Chondrocyte (in vitro differentiated cells): ENCODE results near the gene USP36. TPM values are rescaled to one million over a fixed set of nuclear protein-coding genes. Genes with fewer than 3 reads are reported as not detected.
"Not testable (repeated sequence)": the region's sequence is repeated elsewhere in the genome, so short reads cannot be mapped to it uniquely, and the experiment has no call there.

Experiments
- DNase-seq: peaks from one replicate; pipeline ENCODE4 v3.0.0; 2021; ENCODE audit warnings: mixed read lengths, low spot score
- H3K27ac Mint-ChIP-seq: one replicate; pipeline ENCODE4 v1.8.0; 2021; ENCODE audit warnings: mild to moderate bottlenecking, moderate library complexity, mixed read lengths; ENCODE audit not compliant: unreplicated experiment
- H3K27me3 Mint-ChIP-seq: 2 replicates; pipeline ENCODE4 v1.8.0; 2021; ENCODE audit warnings: low read depth, mixed read lengths
- H3K36me3 Mint-ChIP-seq: 2 replicates; pipeline ENCODE4 v1.8.0; 2021; ENCODE audit warnings: low read depth, mixed read lengths
- H3K4me1 Mint-ChIP-seq: 2 replicates; pipeline ENCODE4 v1.8.0; 2021; ENCODE audit warnings: low read depth, mild to moderate bottlenecking, mixed read lengths
- H3K4me3 Mint-ChIP-seq: one replicate; pipeline ENCODE4 v1.8.0; 2021; ENCODE audit warnings: mild to moderate bottlenecking, moderate library complexity, mixed read lengths; ENCODE audit not compliant: unreplicated experiment
- H3K9me3 Mint-ChIP-seq: 2 replicates; pipeline ENCODE4 v1.8.0; 2021; ENCODE audit warnings: low read depth, mixed read lengths
- total RNA-seq: library from RNA; stranded (reverse); gene quantifications from 3 replicates; pipeline ENCODE4 v1.2.1, GENCODE V29; 2021
- TF ChIP-seq, protein P1 (sequence below): fragments of 200-600 bp; sonication (generic); IDR thresholded peaks from 2 replicates; pipeline ENCODE4 v1.5.0; 2021; ENCODE audit warnings: antibody characterized with exemption, mild to moderate bottlenecking, moderate library complexity

USP36 gene
- total RNA-seq, 1 donor from 2014 or later: 45.1 TPM

GRCh38 chr17:78759203-78759968 lies 81.2 kb downstream of the USP36 start:
- Mint-ChIP-seq H3K27me3 (no peaks in the 10 kb centered on the region), H3K9me3 (no peaks in the 10 kb centered on the region), H3K27ac (peak overlapping the region; percentile 8), H3K4me3 (no peak overlapping the region), H3K36me3 (no peaks in the 10 kb centered on the region), H3K4me1 (peaks cover 56% of the 10 kb centered on the region)
- TF ChIP-seq, protein P1, sequence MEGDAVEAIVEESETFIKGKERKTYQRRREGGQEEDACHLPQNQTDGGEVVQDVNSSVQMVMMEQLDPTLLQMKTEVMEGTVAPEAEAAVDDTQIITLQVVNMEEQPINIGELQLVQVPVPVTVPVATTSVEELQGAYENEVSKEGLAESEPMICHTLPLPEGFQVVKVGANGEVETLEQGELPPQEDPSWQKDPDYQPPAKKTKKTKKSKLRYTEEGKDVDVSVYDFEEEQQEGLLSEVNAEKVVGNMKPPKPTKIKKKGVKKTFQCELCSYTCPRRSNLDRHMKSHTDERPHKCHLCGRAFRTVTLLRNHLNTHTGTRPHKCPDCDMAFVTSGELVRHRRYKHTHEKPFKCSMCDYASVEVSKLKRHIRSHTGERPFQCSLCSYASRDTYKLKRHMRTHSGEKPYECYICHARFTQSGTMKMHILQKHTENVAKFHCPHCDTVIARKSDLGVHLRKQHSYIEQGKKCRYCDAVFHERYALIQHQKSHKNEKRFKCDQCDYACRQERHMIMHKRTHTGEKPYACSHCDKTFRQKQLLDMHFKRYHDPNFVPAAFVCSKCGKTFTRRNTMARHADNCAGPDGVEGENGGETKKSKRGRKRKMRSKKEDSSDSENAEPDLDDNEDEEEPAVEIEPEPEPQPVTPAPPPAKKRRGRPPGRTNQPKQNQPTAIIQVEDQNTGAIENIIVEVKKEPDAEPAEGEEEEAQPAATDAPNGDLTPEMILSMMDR: no peak
- DNase-seq: no peak

GRCh38 chr17:78753316-78754250 lies 87.0 kb downstream of the USP36 start:
- Mint-ChIP-seq H3K36me3 (no peaks in the 10 kb centered on the region), H3K4me1 (peaks cover 36% of the 10 kb centered on the region), H3K9me3 (no peaks in the 10 kb centered on the region), H3K27me3 (no peaks in the 10 kb centered on the region), H3K27ac (no peak overlapping the region), H3K4me3 (no peak overlapping the region)
- DNase-seq: no peak
- TF ChIP-seq, protein P1: no peak

- H3K27me3 Mint-ChIP-seq: no peaks in the 10 kb centered on the region
- no peak for DNase-seq
- H3K4me1 Mint-ChIP-seq: peaks cover 40% of the 10 kb centered on the region
- H3K27ac Mint-ChIP-seq: peak overlapping the region; percentile 22
- H3K9me3 Mint-ChIP-seq: no peaks in the 10 kb centered on the region
- H3K4me3 Mint-ChIP-seq: no peak overlapping the region
- TF ChIP-seq, protein P1: no peak
- no peaks in the 10 kb centered on the region for H3K36me3 Mint-ChIP-seq
Measured at GRCh38 chr17:78751447-78752161, 89.0 kb downstream of the USP36 start.

DNA sequence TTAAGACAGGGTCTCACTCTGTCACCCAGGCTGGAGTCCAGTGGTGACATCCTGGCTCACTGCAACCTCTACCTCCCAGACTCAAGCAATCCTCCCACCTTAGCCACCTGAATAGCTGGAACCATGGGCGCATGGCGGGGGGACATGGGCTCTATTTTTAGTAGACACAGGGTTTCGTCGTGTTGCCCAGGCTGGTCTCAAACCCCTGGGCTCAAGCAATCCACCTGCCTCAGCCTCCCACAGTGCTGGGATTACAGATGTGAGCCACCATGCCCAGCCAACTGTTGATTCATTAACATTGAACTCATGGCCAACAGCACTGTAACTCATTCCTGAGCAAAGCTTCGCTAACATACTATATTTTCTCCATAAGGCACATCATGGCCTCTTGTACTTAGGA lies 89.6 kb downstream of the USP36 start:
- H3K27ac Mint-ChIP-seq, H3K27me3 Mint-ChIP-seq, H3K4me3 Mint-ChIP-seq, H3K9me3 Mint-ChIP-seq, H3K36me3 Mint-ChIP-seq, DNase-seq: not testable (repeated sequence)
- H3K4me1 Mint-ChIP-seq: peaks cover 43% of the 10 kb centered on the region

GRCh38 chr17:78748730-78749317 lies 91.8 kb downstream of the USP36 start:
- H3K9me3 Mint-ChIP-seq: no peaks in the 10 kb centered on the region
- H3K4me1 Mint-ChIP-seq: peaks cover 48% of the 10 kb centered on the region
- peak overlapping the region; percentile 69 for H3K27ac Mint-ChIP-seq
- no peaks in the 10 kb centered on the region for H3K36me3 Mint-ChIP-seq
- no peak overlapping the region for H3K4me3 Mint-ChIP-seq
- no peak for DNase-seq
- no peaks in the 10 kb centered on the region for H3K27me3 Mint-ChIP-seq
- TF ChIP-seq, protein P1: no peak
